GM21515 (cell line): ENCODE measurements around the gene NRM.
"Not testable (repeated sequence)": the region's sequence is repeated elsewhere in the genome, so short reads cannot be mapped to it uniquely, and the experiment has no call there.

ENCODE experiments used
- ATAC-seq: cut with Tn5 transposase; IDR thresholded peaks from one replicate; pipeline ENCODE4 v1.9.1; 2021; ENCODE audit not compliant: unreplicated experiment

NRM gene

DNA sequence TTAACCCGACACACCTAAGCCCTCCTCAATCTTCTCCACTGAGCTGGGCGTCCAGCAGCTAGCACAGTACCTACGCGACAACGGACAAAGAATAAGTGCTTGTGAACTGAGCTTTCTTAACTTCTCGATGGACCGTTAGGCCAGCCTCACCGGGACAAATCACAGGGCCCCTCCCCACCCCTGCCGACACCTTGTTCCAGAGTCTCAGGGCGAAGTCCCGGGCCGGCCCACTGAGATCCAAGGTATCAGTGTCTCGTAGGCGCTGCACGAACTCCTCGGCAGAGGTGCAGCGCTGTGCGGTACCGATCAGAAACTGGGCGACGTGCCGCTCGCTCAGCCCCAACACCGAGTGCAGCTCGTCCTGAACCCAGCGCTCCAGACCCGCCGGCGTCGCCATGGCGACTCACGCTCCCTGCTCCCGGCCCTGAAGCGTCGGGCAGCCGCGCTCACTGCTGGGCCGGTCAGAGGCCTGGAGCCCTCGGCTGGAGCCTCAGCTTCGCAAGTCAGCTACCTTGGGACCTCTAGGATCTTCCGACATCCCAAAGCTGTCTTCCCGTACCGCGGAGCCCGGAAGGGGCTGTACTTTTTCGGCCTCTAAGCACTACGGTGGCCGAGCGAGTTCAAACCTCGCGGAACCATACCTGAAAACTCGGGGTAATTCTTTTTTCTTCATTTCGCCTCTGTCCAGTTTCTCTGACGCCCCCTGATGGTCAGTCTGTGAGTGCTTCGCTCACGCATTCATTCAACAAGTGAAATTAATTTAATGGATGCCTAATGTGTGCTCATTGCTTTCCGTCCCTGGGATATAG lies 18.1 kb downstream of the NRM start, which contains the start of gene DHX16:
Gene DHX16 (minus strand): TSS at position 562 of the 809 bp plus-strand sequence. CDS start 165 bp downstream, at position 397.
- peak; percentile 67 for ATAC-seq

DNA sequence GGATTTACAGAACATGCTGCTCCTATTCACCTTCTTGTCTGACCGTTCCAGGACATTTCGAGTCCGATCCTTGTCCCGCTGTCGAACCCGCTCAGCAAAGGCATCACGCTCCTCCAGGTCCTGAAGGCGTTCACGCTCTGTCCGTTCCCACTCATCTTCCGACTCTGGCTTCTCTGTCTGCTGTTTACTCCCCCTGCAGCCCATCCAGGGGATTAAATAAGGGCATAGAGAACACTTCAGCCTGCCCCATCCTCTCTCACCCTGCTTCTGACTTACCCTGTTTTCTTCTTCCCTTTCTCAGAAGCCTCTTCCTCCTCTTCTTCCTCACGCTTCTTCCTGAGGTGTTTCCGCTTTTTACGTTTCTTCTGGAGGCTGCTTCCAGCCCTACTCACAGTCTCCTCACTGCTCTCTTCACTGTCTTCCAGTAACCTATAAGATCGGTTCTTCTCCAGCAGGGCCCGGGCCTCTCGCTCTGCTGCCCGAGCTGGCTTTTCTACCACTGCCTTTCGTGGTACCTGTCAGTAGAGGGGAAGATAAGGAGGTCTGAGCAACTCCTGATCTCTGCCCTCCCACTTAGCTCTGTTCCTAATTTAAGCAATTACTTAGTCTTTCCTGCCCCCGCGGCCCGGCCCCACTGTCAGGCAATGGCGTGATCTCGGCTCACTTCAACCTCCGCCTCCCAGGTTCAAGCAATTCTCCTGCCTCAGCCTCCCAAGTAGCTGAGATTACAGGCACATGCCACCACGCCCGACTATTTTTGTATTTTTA lies 19.8 kb downstream of the NRM start:
- no peak for ATAC-seq

- not testable (repeated sequence) for ATAC-seq
Observed at GRCh38 chr6:30666300-30666699, 24.5 kb downstream of the NRM start.

DNA sequence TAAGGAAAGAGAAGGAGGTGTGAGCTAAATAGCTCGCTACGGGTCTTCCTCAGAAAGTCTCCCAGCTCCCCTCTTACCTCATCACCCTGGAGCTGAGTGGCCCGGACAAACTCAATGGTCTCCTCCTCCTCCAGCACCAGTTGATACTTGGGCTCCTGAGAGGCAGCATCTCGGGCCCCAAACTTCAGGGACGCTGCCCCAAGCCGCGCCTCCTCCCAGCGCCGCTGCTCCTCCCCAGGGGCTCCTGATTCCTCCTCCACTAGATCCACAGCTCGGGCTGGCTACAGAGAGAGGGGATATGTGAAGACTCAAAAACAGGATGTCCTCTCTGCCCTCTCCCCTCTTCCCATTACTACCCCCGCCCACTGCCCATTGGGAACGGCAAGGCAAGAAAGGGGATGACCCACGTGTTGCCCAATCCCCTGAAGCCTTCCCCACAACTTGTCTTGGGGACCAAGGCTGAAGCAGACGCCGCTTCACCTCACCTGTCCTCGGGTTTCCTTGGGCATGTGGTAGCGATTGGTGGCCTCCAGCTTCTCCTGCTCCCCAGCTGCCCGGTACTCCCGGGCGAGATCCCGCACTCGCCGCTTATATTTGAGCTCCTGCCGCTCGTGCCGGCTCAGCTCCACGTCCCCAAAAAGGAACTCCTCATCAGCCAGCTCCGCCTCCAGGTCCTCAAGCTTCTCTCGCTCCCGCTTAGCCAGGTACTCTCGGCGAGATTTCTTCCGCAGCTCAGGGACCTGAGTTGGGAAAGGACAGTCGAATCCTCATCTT lies 25.6 kb downstream of the NRM start:
- no peak for ATAC-seq

- not testable (repeated sequence) for ATAC-seq
Observed at GRCh38 chr6:30657922-30658321, 32.9 kb downstream of the NRM start.

- ATAC-seq = no peak
Observed at GRCh38 chr6:30657454-30657853, 33.3 kb downstream of the NRM start.

DNA sequence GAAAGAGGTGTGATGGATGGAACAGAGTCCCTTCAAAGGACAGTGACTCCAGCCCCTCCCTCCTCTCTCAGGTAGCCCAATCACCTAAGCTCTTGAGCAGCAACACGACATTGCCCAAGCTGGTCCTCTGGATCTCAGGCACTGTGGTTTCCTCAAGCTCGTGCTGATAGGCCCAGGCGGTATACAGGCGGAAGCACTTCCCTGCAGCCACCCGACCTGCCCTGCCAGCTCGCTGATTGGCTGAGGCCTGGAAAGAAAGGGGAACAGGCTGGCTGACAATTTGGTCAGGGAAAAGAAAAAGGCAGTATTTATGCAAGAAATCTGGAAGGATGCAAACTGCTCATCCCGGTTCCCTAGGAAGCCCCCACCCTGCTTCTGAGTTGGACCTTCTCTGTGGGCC lies 34.3 kb downstream of the NRM start:
- ATAC-seq = no peak

GRCh38 chr6:30655743-30656094 lies 35.1 kb downstream of the NRM start:
- no peak for ATAC-seq

- no peak for ATAC-seq
Observed at GRCh38 chr6:30654798-30655742, 35.7 kb downstream of the NRM start.

GRCh38 chr6:30651143-30651542 lies 39.6 kb downstream of the NRM start:
- no peak for ATAC-seq

- ATAC-seq = peak; percentile 48
Observed at GRCh38 chr6:30647242-30648116, 43.3 kb downstream of the NRM start.

DNA sequence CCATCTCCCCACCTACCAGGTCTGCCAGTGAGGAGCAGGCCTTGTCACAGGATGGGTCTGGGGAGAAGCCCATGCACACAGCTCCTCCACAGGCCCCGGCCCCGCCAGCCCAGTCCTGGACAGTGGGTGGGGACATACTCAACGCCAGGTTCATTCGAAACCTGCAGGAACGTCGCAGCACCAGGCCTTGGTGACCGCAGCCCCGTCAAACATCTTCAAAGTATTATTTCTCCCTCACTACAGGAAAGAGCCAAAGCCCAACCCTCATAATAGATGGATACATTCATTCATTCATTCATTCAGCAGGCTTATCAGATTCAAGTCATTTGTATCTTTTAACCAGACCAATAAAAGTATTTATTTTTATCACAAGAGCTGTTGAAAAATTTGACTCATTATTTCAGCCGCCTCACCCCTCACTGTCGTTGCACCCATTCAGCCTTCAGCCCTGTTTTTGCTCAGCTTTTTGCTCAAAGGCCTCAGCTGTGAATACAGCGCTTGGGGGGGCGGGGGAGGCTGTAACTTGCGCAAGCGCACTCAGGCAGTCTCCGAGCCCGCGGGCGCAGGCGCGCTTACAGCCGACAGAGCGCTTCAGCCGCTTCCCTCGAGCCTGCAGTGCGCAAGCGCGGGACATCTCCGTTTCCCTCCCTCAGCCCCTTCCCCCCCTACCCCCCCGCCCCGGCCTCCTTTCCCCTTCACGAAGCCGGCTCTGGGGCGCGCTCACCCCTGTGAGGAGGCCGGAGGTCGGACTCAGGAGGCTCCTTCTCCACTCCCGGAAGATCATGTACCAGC lies 44.1 kb downstream of the NRM start, which contains the start of gene C6orf136:
Gene C6orf136 (plus strand): TSS at position 684 of the 792 bp plus-strand sequence. CDS start 99 bp downstream, at position 783.
- ATAC-seq = peak; percentile 41

- no peak for ATAC-seq
Observed at GRCh38 chr6:30645989-30646388, 44.8 kb downstream of the NRM start.

DNA sequence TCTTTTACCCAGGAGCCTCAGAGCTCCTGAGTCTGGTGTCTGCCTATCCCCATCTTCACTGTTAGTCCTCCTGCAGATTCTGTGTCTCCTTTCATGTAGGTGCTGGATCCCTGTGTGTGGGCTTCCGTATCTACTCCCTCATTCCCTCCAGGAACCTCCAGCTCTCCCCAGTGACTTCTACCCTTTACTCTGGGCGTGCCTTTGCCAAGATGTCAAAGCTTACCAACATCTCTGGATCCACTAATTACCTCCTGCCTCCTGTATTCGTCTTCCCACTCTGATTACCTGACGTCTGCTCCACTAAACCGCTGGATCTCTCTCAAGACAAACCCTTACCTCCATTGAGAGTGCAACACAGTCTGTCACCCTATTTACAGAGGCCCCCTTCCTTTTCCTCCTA lies 46.0 kb downstream of the NRM start:
- no peak for ATAC-seq

DNA sequence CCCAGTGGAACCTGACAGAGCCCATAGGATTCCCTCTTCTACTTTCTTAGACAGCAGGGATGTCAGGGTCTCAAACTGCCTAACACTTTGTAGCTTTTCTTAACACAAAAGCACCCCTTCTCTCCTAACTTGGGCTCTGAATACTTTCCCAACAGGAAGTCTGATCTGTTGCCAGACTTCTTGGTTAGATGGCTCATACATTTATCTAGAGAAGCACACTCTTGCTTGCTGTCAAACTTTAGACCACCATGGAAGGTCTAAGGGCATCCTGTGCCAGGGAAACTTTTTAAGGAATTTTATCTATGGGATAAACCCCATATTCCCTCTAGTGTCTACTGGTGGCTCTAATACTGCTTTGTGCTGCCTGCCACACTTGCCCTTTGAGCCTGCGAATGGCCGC lies 47.1 kb downstream of the NRM start:
- no peak for ATAC-seq

GRCh38 chr6:30641048-30641447 lies 49.7 kb downstream of the NRM start:
- no peak for ATAC-seq

DNA sequence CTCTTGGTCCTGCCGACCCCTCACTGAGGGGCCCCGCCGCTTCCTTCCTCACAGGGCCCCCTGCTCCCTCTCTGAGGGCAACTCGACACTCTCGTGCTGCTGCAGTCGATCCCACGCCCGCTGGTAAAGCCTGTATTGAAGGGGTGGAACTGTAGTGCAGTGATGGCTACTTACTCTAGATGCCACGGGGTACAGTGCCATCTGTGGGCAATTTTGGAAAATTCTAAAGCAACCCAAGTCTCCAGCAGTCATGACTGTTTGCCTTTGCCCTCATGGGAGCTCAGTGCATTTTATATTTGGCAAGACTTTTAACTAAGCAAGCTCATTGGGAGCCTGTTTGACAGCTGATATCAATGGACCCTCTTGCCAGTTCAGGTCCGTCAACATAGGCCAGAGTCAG lies 50.3 kb downstream of the NRM start:
- ATAC-seq = no peak
